ENCODE measurements around the gene LGI4. TPM values are rescaled to one million over a fixed set of nuclear protein-coding genes. Genes with fewer than 3 reads are reported as not detected.

The LGI4 gene
- total and polyA plus RNA-seq, 2 donors from 2014 or later: 5.1 to 7.5 TPM

- TF ChIP-seq CTCF (IDR thresholded peaks at IDR 0.05; ENCODE audit: borderline replicate concordance, extremely low read depth, insufficient read depth): no peak
- H3K36me3 ChIP-seq (ENCODE audit: control insufficient read depth in 2 of 3, insufficient read depth in 3 of 3, low read length in 3 of 3): no peaks in the 10 kb centered on the region
- intact Hi-C loops (cut with DNase I): no loop called here
- FAIRE-seq: no peak
- no peak overlapping the region for H3K27ac ChIP-seq (ENCODE audit: low read depth in 2 of 2, low read length in 2 of 2)
- no peak for DNase-seq
- H3K4me1 ChIP-seq (ENCODE audit: control insufficient read depth in 2 of 3, insufficient read depth in 2 of 3, low read depth in 1 of 3, low read length in 3 of 3): peaks cover 0 to 4% (median 3%) of the 10 kb centered on the region in 3 donors
- no peaks in the 10 kb centered on the region for H3K27me3 ChIP-seq (ENCODE audit: control insufficient read depth, insufficient read depth, low read length)
- H3K4me3 ChIP-seq (ENCODE audit: low read length in 3 of 3): peak overlapping the region in 1 of 3 donors; percentile 23
- no peak overlapping the region for H3K9ac ChIP-seq (ENCODE audit: low read length in 3 of 3)
- no peaks in the 10 kb centered on the region for H3K9me3 ChIP-seq (ENCODE audit: control insufficient read depth in 2 of 3, insufficient read depth in 1 of 3, low read length in 3 of 3)
Observed at GRCh38 chr19:35116072-35116801, 18.6 kb downstream of the LGI4 start.

DNA sequence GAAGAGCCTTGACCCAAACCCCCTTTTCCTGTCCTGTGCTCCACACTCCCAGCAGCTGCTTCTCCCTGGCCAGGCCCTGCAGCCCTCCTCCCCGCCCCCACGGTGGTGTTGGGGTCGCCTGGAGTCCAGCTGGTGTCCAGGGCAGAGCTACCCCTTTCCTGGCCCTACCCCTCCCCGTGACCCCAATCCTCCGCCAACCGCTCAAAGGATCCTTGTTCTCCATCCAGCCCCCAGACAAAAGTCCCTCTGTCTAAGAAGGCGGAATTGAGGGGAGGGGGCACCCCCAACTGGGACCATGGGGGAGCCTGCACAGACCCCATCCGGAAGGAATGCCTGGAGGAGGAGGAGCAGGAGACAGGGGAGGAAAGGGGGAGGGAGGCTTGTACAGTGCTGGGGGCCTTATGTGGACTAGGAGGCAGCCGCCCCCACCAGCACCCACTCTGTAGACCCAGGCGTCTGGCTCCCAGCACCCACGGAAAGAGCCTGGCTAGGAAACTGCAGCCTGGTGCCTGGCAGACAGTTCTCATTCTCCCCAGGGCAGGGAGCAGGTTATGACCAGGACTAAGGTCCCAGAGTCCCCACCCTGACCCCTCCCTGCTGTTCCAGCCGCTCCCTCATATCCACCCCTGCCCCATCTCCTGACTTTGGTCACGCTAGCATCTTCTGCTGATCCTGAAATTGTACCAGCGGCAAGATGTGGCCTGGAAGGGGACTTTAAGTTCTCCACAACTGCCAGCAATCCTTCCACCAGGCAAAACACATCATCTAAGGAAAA is 19.5 kb downstream of the LGI4 start, which contains the start of gene FXYD3:
Gene FXYD3 (plus strand): TSS at position 647 of the 775 bp plus-strand sequence. CDS start 3,554 bp downstream, outside the sequence.
- Histone ChIP-seq H3K4me3 (ENCODE audit: low read length in 3 of 3) (peak within 1 kb of the TSS; percentile 23 to 46 (median 34)), H3K36me3 (ENCODE audit: control insufficient read depth in 2 of 3, insufficient read depth in 3 of 3, low read length in 3 of 3) (no peaks in the 10 kb centered on the region), H3K9me3 (ENCODE audit: control insufficient read depth in 2 of 3, insufficient read depth in 1 of 3, low read length in 3 of 3) (no peaks in the 10 kb centered on the region), H3K4me1 (ENCODE audit: control insufficient read depth in 2 of 3, insufficient read depth in 2 of 3, low read depth in 1 of 3, low read length in 3 of 3) (peaks cover 0 to 4% (median 3%) of the 10 kb centered on the region in 3 donors), H3K9ac (ENCODE audit: low read length in 3 of 3) (peak within 1 kb of the TSS in 1 of 3 donors; percentile 16), H3K27me3 (ENCODE audit: control insufficient read depth, insufficient read depth, low read length) (no peaks in the 10 kb centered on the region), H3K27ac (ENCODE audit: low read depth in 2 of 2, low read length in 2 of 2) (no peak within 1 kb of the TSS)
- DNase-seq: peak in 2 of 5 donors; percentile 56 to 71
- intact Hi-C loops (cut with DNase I): no loop called here
- TF ChIP-seq CTCF (IDR thresholded peaks at IDR 0.05; ENCODE audit: borderline replicate concordance, extremely low read depth, insufficient read depth): no peak
- FAIRE-seq: no peak

DNA sequence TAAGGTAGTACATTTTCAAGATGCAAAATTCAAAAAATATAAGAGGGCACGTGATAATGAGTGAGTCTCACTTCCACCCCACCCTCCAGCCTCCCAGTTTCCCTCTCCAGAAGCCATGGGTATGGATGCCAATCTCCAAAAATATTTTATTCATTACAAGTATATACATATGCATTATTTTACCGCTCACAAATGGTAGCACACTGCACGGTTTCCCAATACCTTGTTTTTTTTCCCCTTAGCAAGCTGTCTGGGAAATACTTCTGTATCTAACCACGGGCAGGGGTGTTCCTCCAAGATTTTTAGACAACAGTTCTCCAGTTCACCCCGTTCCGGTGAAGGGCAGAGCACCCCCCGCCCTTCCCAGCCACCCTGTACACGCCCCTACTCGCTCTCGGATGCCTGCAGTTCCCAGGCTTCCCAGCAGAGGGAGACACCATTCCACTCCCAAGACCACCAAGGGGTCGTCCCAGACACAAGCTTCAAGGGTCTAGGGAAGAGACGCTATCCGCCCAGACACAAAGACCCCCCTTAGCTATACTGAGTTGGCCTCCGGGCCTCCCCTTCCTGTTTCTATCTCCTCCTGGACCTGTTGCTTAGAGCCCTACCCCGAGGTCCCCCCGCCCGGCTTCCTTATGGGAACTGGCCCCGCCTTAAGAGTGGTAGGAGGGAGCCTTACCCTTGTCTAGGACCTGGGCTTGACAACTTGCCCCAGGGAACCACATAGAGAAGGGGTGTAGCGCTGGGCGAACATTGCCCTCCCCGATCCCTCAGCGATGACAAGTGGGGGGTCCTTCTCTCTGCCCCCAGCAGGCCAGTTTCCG is 20.3 kb downstream of the LGI4 start:
- no peaks in the 10 kb centered on the region for H3K9me3 ChIP-seq (ENCODE audit: control insufficient read depth in 2 of 3, insufficient read depth in 1 of 3, low read length in 3 of 3)
- TF ChIP-seq CTCF (IDR thresholded peaks at IDR 0.05; ENCODE audit: borderline replicate concordance, extremely low read depth, insufficient read depth): peak; percentile 84
- H3K4me3 ChIP-seq (ENCODE audit: low read length in 3 of 3): peak overlapping the region in 2 of 3 donors; percentile 34 to 46
- FAIRE-seq: no peak
- no peak overlapping the region for H3K27ac ChIP-seq (ENCODE audit: low read depth in 2 of 2, low read length in 2 of 2)
- intact Hi-C loops (cut with DNase I): no loop called here
- H3K36me3 ChIP-seq (ENCODE audit: control insufficient read depth in 2 of 3, insufficient read depth in 3 of 3, low read length in 3 of 3): no peaks in the 10 kb centered on the region
- H3K27me3 ChIP-seq (ENCODE audit: control insufficient read depth, insufficient read depth, low read length): no peaks in the 10 kb centered on the region
- peak in 4 of 5 donors; percentile 87 to 91 (median 89) for DNase-seq
- peak overlapping the region in 1 of 3 donors; percentile 16 for H3K9ac ChIP-seq (ENCODE audit: low read length in 3 of 3)
- peaks cover 0 to 4% (median 3%) of the 10 kb centered on the region in 3 donors for H3K4me1 ChIP-seq (ENCODE audit: control insufficient read depth in 2 of 3, insufficient read depth in 2 of 3, low read depth in 1 of 3, low read length in 3 of 3)

All from kidney (tissue), 14 donors.